ENCODE data around the gene CPT2.

The CPT2 gene

GRCh38 chr1:53219711-53220110 is 23.1 kb downstream of the CPT2 start:
- DNase-seq = no peak

- DNase-seq = peak; percentile 89 to 98 (median 96)
These were observed 23.7 kb downstream of the CPT2 start, which contains the start of gene CZIB for GRCh38 chr1:53220171-53220961. CZIB (minus strand) TSS chr1:53220634; CDS start chr1:53220575, 59 bp downstream.

- DNase-seq = no peak
These were observed 24.3 kb downstream of the CPT2 start for GRCh38 chr1:53220962-53221286.

- no peak for DNase-seq
These were observed 41.0 kb downstream of the CPT2 start for GRCh38 chr1:53237638-53238037.

GRCh38 chr1:53238197-53239155 is 41.9 kb downstream of the CPT2 start, which contains the start of gene MAGOH:
MAGOH (minus strand) TSS chr1:53238518; CDS start chr1:53238448, 70 bp downstream.
- peak; percentile 97 for DNase-seq

GRCh38 chr1:53241828-53242227 is 45.2 kb downstream of the CPT2 start:
- no peak for DNase-seq

- DNase-seq = no peak
These were observed 45.8 kb downstream of the CPT2 start for GRCh38 chr1:53242381-53242780.

GRCh38 chr1:53244141-53244540 is 47.5 kb downstream of the CPT2 start:
- DNase-seq = no peak

GRCh38 chr1:53246261-53247134 is 49.9 kb downstream of the CPT2 start:
- no peak for DNase-seq

- DNase-seq = no peak
These were observed 53.1 kb downstream of the CPT2 start for GRCh38 chr1:53249706-53250105.

- no peak for DNase-seq
These were observed 53.7 kb downstream of the CPT2 start for GRCh38 chr1:53250325-53250724.

GRCh38 chr1:53254011-53254640 is 57.5 kb downstream of the CPT2 start:
- DNase-seq = no peak

GRCh38 chr1:53255031-53255430 is 58.4 kb downstream of the CPT2 start:
- DNase-seq = no peak

GRCh38 chr1:53256511-53257453 is 60.2 kb downstream of the CPT2 start:
- no peak for DNase-seq

GRCh38 chr1:53257454-53258081 is 60.9 kb downstream of the CPT2 start:
- DNase-seq = no peak

- DNase-seq = no peak
These were observed 61.6 kb downstream of the CPT2 start for GRCh38 chr1:53258216-53258615.

- DNase-seq = no peak
These were observed 63.3 kb downstream of the CPT2 start for GRCh38 chr1:53259932-53260331.

- no peak for DNase-seq
These were observed 64.1 kb downstream of the CPT2 start for GRCh38 chr1:53260631-53261247.

GRCh38 chr1:53262000-53262399 is 65.4 kb downstream of the CPT2 start:
- no peak for DNase-seq
